PC-3 (cell line): ENCODE measurements around the gene FLT1.

Experiments used
- CTCF ChIP-seq: fragments of 300-600 bp; sonication (generic); conservative IDR thresholded peaks from 2 replicates; pipeline ENCODE4 v1.5.1; 2017; ENCODE audit warnings: antibody characterized with exemption, low read depth, mild to moderate bottlenecking, low read length
- EZH2 ChIP-seq: fragments of 300-600 bp; sonication (generic); IDR thresholded peaks from one replicate; pipeline ENCODE4 v1.6.1; 2017; ENCODE audit warnings: antibody characterized with exemption, mild to moderate bottlenecking, low read length; ENCODE audit not compliant: unreplicated experiment
- EZH2phosphoT487 ChIP-seq: fragments of 300-600 bp; sonication (generic); IDR thresholded peaks from 2 replicates; pipeline ENCODE4 v1.6.1; 2018; ENCODE audit warnings: mild to moderate bottlenecking, antibody characterized with exemption, low read length, borderline replicate concordance

GRCh38 chr13:28406733-28407266 is 88.1 kb downstream of the FLT1 start:
- TF ChIP-seq CTCF (no peak), EZH2 (no peak), EZH2phosphoT487 (no peak)
